Gastroesophageal sphincter (tissue), 4 donors: Measurements from ENCODE around the gene PINK1. TPM values are rescaled to one million over a fixed set of nuclear protein-coding genes. Genes with fewer than 3 reads are reported as not detected.

Source experiments
- ATAC-seq: fragments of 150-250 bp; one replicate; pipeline ENCODE4 v1.9.1; 2016; ENCODE audit warnings: mild to moderate bottlenecking, moderate library complexity
- H3K27ac ChIP-seq, 4 donors: fragments of 200-600 bp; sonication (generic) in 3 of 4; 1 replicate in 3 of 4; 2 replicates in 1 of 4; pipeline ENCODE4 v1.5.1; 2016 to 2019
- H3K27me3 ChIP-seq: fragments of 200-600 bp; sonication (generic); one replicate; pipeline ENCODE4 v1.5.1; 2019
- H3K36me3 ChIP-seq, 2 donors: fragments of 200-600 bp; sonication (generic); one replicate each; pipeline ENCODE4 v1.5.1; 2019; ENCODE audit warnings: control low read depth in 1 of 2
- H3K4me1 ChIP-seq, 3 donors: fragments of 200-600 bp; sonication (generic); 1 replicate in 2 of 3; 2 replicates in 1 of 3; pipeline ENCODE4 v1.5.1; 2016 to 2019; ENCODE audit warnings: control low read depth in 2 of 3
- H3K4me3 ChIP-seq, 2 donors: fragments of 200-600 bp; sonication (generic); one replicate each; pipeline ENCODE4 v1.5.1; 2019; ENCODE audit warnings: mild to moderate bottlenecking in 1 of 2, moderate library complexity in 1 of 2
- H3K9me3 ChIP-seq, 3 donors: fragments of 200-600 bp; sonication (generic); one replicate each; pipeline ENCODE4 v1.5.1; 2017 to 2019; ENCODE audit warnings: control low read depth in 2 of 3
- CTCF ChIP-seq, 4 experiments: fragments of 200-600 bp in 2 of 4; fragments of 450-650 bp in 2 of 4; sonication (generic) in 1 of 4; IDR thresholded peaks; one replicate each; pipeline ENCODE4 v1.5.1; 2017 to 2019; ENCODE audit warnings: antibody characterized with exemption in 4 of 4, mild to moderate bottlenecking in 2 of 4, moderate library complexity in 2 of 4
- EP300 ChIP-seq: sonication (generic); formaldehyde crosslinking; IDR thresholded peaks from one replicate; pipeline ENCODE4 v1.6.1; 2017; ENCODE audit warnings: antibody characterized with exemption, mild to moderate bottlenecking
- POLR2A ChIP-seq, 2 donors: fragments of 450-650 bp; IDR thresholded peaks; one replicate each; pipeline ENCODE4 v1.6.1; 2017; ENCODE audit warnings: antibody characterized with exemption in 2 of 2, mild to moderate bottlenecking in 2 of 2, moderate library complexity in 1 of 2
- POLR2AphosphoS5 ChIP-seq: sonication (generic); formaldehyde crosslinking; IDR thresholded peaks from one replicate; pipeline ENCODE4 v1.6.1; 2017; ENCODE audit warnings: antibody characterized with exemption
- WGBS, 2 donors: methylation state at CpG; one replicate each; pipeline ENCODE4 v1.1.5; 2018; ENCODE audit warnings: low coverage in 1 of 2; 5-methylcytosine and 5-hydroxymethylcytosine counted together
- total RNA-seq, 4 donors: library from RNA; depleted of rRNA; stranded (reverse); fragments of >200 nt; gene quantifications; one replicate each; pipeline ENCODE4 v1.1.0, GENCODE V29; 2016

Gene PINK1
- total RNA-seq, 4 donors from 2014 or later = 148 to 269 (median 203) TPM

- TF ChIP-seq POLR2AphosphoS5 (no peak), POLR2A (IDR thresholded peaks at IDR 0.05) (no peak), EP300 (no peak), CTCF (IDR thresholded peaks at IDR 0.05) (no peak)
- peak within 1 kb of the TSS in 1 of 2 donors; percentile 33 for H3K4me3 ChIP-seq
- WGBS, 2 donors = 86% methylated on average over 2 of the region's 11 CpGs; no CpG with 5 or more reads in 1 of the 2 donors
- peak; percentile 11 for ATAC-seq
- H3K4me1 ChIP-seq = peaks cover 0 to 10% (median 0%) of the 10 kb centered on the region in 3 donors
- H3K27ac ChIP-seq = peak within 1 kb of the TSS in 3 of 4 donors; percentile 68 to 75 (median 73)
- H3K36me3 ChIP-seq = no peaks in the 10 kb centered on the region
- H3K9me3 ChIP-seq = peaks cover 0 to 3% (median 0%) of the 10 kb centered on the region in 3 donors
- H3K27me3 ChIP-seq = peaks cover 84% of the 10 kb centered on the region
Observed at GRCh38 chr1:20588634-20589225, 44.5 kb upstream of the PINK1 start, which contains the start of gene CDA. Gene CDA, plus strand, starts transcription at chr1:20589097. Its CDS starts 33 bp downstream, at chr1:20589130.

- peak; percentile 45 for ATAC-seq
- H3K36me3 ChIP-seq = no peaks in the 10 kb centered on the region
- no peak for TF ChIP-seq EP300
- no peak for TF ChIP-seq CTCF (IDR thresholded peaks at IDR 0.05)
- TF ChIP-seq POLR2AphosphoS5 = no peak
- no peak for TF ChIP-seq POLR2A (IDR thresholded peaks at IDR 0.05)
- H3K9me3 ChIP-seq = peaks cover 0 to 3% (median 0%) of the 10 kb centered on the region in 3 donors
- peaks cover 87% of the 10 kb centered on the region for H3K27me3 ChIP-seq
- H3K4me1 ChIP-seq = peaks cover 0 to 10% (median 0%) of the 10 kb centered on the region in 3 donors
- H3K27ac ChIP-seq = peak overlapping the region in 3 of 4 donors; percentile 68 to 75 (median 73)
- H3K4me3 ChIP-seq = peak overlapping the region in 1 of 2 donors; percentile 33
- 2 to 10% methylated on average over 8 to 9 of the region's 24 CpGs for WGBS, 2 donors
Observed at GRCh38 chr1:20589331-20590278, 43.7 kb upstream of the PINK1 start.

- peak; percentile 59 for ATAC-seq
- Histone ChIP-seq H3K27ac (peak overlapping the region in 3 of 4 donors; percentile 68 to 75 (median 73)), H3K36me3 (no peaks in the 10 kb centered on the region), H3K4me1 (peaks cover 0 to 10% (median 0%) of the 10 kb centered on the region in 3 donors), H3K27me3 (peaks cover 88% of the 10 kb centered on the region), H3K4me3 (peak overlapping the region in 1 of 2 donors; percentile 33), H3K9me3 (peaks cover 0 to 3% (median 0%) of the 10 kb centered on the region in 3 donors)
- TF ChIP-seq POLR2AphosphoS5 (peak; percentile 20), POLR2A (IDR thresholded peaks at IDR 0.05) (no peak), EP300 (no peak), CTCF (IDR thresholded peaks at IDR 0.05) (no peak)
- WGBS, 2 donors = 15 to 20% methylated on average over 5 of the region's 7 CpGs
Observed at GRCh38 chr1:20590306-20590777, 42.9 kb upstream of the PINK1 start.

GRCh38 chr1:20593756-20594155, 39.5 kb upstream of the PINK1 start:
- no peaks in the 10 kb centered on the region for H3K9me3 ChIP-seq
- H3K36me3 ChIP-seq = no peaks in the 10 kb centered on the region
- no peak overlapping the region for H3K4me3 ChIP-seq
- no peak for ATAC-seq
- no peak for TF ChIP-seq CTCF (IDR thresholded peaks at IDR 0.05)
- TF ChIP-seq POLR2AphosphoS5 = no peak
- TF ChIP-seq POLR2A (IDR thresholded peaks at IDR 0.05) = no peak
- no peak for TF ChIP-seq EP300
- 100% methylated on average over 2 of the region's 5 CpGs; no CpG with 5 or more reads in 1 of the 2 donors for WGBS, 2 donors
- peaks cover 58% of the 10 kb centered on the region for H3K27me3 ChIP-seq
- H3K27ac ChIP-seq = no peak overlapping the region
- peaks cover 0 to 7% (median 0%) of the 10 kb centered on the region in 3 donors for H3K4me1 ChIP-seq
